ENCODE measurements around the gene CSF1R. TPM values are rescaled to one million over a fixed set of nuclear protein-coding genes. Genes with fewer than 3 reads are reported as not detected.

CSF1R gene
- polyA plus RNA-seq, 1 donor from 2014 or later: not detected

DNA sequence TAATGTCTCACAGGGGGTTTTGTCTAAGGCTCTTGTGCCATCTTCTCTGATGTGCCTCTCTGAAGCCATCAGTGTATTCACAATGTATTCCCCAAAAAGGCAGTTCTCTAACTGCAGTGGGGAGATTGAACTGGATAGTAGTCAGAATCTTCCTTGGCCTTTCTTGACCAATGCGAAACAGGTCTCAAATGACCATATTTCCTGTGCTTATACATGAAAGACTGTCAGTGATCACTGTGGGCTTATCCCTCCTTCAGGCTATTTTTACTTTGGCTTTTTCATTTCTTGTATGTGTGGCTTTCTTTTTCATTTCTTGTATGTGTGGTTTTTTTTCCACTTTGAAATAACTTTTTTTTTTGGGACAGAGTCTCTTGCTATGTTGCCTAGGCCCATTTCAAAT lies 66.1 kb downstream of the CSF1R start:
- no peaks in the 10 kb centered on the region for H3F3A ChIP-seq (ENCODE audit: insufficient read depth, low read length, poor library complexity, severe bottlenecking)
- peaks cover 7% of the 10 kb centered on the region for H3K9me3 ChIP-seq (ENCODE audit: low read length)
- H2AFZ ChIP-seq (ENCODE audit: low read depth, low read length): no peak overlapping the region
- TF ChIP-seq MXI1 (conservative IDR thresholded peaks at IDR 0.05; ENCODE audit: poor library complexity, severe bottlenecking) (no peak), EP300 (conservative IDR thresholded peaks at IDR 0.05; ENCODE audit: poor library complexity, severe bottlenecking) (no peak), SMC3 (conservative IDR thresholded peaks at IDR 0.05; ENCODE audit: poor library complexity) (no peak), EZH2 (IDR thresholded peaks at IDR 0.05; ENCODE audit: borderline replicate concordance, insufficient read depth, low read length, poor library complexity, severe bottlenecking) (no peak)
- TF ChIP-seq, protein P1, sequence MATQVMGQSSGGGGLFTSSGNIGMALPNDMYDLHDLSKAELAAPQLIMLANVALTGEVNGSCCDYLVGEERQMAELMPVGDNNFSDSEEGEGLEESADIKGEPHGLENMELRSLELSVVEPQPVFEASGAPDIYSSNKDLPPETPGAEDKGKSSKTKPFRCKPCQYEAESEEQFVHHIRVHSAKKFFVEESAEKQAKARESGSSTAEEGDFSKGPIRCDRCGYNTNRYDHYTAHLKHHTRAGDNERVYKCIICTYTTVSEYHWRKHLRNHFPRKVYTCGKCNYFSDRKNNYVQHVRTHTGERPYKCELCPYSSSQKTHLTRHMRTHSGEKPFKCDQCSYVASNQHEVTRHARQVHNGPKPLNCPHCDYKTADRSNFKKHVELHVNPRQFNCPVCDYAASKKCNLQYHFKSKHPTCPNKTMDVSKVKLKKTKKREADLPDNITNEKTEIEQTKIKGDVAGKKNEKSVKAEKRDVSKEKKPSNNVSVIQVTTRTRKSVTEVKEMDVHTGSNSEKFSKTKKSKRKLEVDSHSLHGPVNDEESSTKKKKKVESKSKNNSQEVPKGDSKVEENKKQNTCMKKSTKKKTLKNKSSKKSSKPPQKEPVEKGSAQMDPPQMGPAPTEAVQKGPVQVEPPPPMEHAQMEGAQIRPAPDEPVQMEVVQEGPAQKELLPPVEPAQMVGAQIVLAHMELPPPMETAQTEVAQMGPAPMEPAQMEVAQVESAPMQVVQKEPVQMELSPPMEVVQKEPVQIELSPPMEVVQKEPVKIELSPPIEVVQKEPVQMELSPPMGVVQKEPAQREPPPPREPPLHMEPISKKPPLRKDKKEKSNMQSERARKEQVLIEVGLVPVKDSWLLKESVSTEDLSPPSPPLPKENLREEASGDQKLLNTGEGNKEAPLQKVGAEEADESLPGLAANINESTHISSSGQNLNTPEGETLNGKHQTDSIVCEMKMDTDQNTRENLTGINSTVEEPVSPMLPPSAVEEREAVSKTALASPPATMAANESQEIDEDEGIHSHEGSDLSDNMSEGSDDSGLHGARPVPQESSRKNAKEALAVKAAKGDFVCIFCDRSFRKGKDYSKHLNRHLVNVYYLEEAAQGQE (IDR thresholded peaks at IDR 0.05; ENCODE audit: borderline replicate concordance): no peak
- TF ChIP-seq, protein P2, sequence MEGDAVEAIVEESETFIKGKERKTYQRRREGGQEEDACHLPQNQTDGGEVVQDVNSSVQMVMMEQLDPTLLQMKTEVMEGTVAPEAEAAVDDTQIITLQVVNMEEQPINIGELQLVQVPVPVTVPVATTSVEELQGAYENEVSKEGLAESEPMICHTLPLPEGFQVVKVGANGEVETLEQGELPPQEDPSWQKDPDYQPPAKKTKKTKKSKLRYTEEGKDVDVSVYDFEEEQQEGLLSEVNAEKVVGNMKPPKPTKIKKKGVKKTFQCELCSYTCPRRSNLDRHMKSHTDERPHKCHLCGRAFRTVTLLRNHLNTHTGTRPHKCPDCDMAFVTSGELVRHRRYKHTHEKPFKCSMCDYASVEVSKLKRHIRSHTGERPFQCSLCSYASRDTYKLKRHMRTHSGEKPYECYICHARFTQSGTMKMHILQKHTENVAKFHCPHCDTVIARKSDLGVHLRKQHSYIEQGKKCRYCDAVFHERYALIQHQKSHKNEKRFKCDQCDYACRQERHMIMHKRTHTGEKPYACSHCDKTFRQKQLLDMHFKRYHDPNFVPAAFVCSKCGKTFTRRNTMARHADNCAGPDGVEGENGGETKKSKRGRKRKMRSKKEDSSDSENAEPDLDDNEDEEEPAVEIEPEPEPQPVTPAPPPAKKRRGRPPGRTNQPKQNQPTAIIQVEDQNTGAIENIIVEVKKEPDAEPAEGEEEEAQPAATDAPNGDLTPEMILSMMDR (IDR thresholded peaks at IDR 0.05; ENCODE audit: poor library complexity, severe bottlenecking): no peak
- no peak overlapping the region for H3K27ac ChIP-seq (ENCODE audit: low read length)
- H3K4me2 ChIP-seq (ENCODE audit: low read length): no peak overlapping the region
- H3K9me2 ChIP-seq (ENCODE audit: insufficient read depth, low read length): no peaks in the 10 kb centered on the region
- H3K79me2 ChIP-seq (replicated peaks; ENCODE audit: insufficient read depth, low read length): peaks cover 4% of the 10 kb centered on the region
- no peak overlapping the region for H3K9ac ChIP-seq (ENCODE audit: low read length)
- no peaks in the 10 kb centered on the region for H3K27me3 ChIP-seq (ENCODE audit: insufficient read depth, low read depth, low read length)
- no peak overlapping the region for H3K4me3 ChIP-seq (ENCODE audit: low read length)
- no peaks in the 10 kb centered on the region for H4K20me1 ChIP-seq (ENCODE audit: insufficient read depth)
- peaks cover 10% of the 10 kb centered on the region for H3K36me3 ChIP-seq (ENCODE audit: insufficient read depth, low read length)

DNA sequence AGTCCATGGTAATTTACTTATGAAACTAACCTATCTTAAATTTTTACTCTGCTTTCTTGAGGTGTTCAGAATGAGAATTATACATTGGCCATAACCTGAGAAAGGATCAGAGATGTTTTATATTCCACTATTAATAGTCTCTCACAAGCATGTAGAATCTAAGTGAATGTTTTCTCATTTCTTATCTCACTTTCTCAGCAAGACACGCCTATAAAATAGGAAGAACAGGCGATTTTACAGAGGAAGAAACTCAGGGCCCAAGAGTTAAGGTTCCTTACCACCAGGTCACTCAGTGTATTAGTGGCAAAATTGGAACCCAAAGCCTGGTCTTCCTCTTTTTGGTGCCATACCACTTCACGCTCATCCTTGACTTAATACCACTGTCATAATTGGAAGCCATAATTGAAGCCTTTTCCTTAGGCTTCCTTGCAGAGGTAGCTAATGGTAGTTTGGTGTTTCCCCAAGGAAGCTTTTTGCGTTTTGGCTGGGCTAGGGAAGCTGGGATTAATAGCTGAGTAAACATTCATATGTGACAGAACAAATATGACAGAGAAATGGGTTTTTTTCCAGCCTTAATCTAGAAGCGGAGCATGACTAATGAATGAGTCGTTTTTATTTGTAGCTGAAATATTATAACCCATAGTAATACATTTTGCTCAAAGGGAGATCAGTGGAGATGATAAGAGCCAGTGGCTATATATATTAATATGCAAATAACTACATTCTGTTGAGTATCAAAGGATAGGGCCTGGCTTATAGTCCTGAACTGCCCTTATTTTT lies 68.9 kb downstream of the CSF1R start:
- H3K36me3 ChIP-seq (ENCODE audit: insufficient read depth, low read length): peaks cover 26% of the 10 kb centered on the region
- no peaks in the 10 kb centered on the region for H3K27me3 ChIP-seq (ENCODE audit: insufficient read depth, low read depth, low read length)
- H3K79me2 ChIP-seq (replicated peaks; ENCODE audit: insufficient read depth, low read length): peaks cover 4% of the 10 kb centered on the region
- no peak overlapping the region for H2AFZ ChIP-seq (ENCODE audit: low read depth, low read length)
- no peak overlapping the region for H3K4me3 ChIP-seq (ENCODE audit: low read length)
- peaks cover 11% of the 10 kb centered on the region for H3K9me3 ChIP-seq (ENCODE audit: low read length)
- H4K20me1 ChIP-seq (ENCODE audit: insufficient read depth): no peaks in the 10 kb centered on the region
- TF ChIP-seq POLR2AphosphoS5 (IDR thresholded peaks at IDR 0.05): no peak
- no peak for TF ChIP-seq MXI1 (conservative IDR thresholded peaks at IDR 0.05; ENCODE audit: poor library complexity, severe bottlenecking)
- no peaks in the 10 kb centered on the region for H3F3A ChIP-seq (ENCODE audit: insufficient read depth, low read length, poor library complexity, severe bottlenecking)
- H3K4me2 ChIP-seq (ENCODE audit: low read length): no peak overlapping the region
- no peak overlapping the region for H3K27ac ChIP-seq (ENCODE audit: low read length)
- no peak overlapping the region for H3K9ac ChIP-seq (ENCODE audit: low read length)
- H3K9me2 ChIP-seq (ENCODE audit: insufficient read depth, low read length): no peaks in the 10 kb centered on the region

DNA sequence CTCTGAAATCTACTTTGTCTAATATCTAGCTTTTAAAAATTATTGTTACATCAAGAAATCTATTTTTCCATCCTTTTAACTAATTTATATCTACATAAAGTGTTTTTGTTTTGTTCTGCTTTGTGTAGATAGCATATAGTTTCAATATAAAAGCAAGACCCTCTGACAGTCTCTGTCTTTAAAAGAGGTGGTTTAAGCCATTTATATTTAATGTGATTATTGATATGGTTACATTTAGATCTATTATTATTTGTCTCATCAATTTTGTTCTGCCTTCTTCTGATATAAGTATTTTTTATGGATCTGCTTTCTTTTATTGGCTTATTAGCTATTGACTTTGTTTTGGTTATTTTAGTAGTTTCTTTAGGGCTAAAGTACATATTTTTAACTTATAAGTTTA lies 69.8 kb downstream of the CSF1R start:
- H3F3A ChIP-seq (ENCODE audit: insufficient read depth, low read length, poor library complexity, severe bottlenecking): no peaks in the 10 kb centered on the region
- H3K79me2 ChIP-seq (replicated peaks; ENCODE audit: insufficient read depth, low read length): peaks cover 4% of the 10 kb centered on the region
- TF ChIP-seq EP300 (conservative IDR thresholded peaks at IDR 0.05; ENCODE audit: poor library complexity, severe bottlenecking) (no peak), TAF1 (IDR thresholded peaks at IDR 0.05; ENCODE audit: low read depth) (no peak), MXI1 (conservative IDR thresholded peaks at IDR 0.05; ENCODE audit: poor library complexity, severe bottlenecking) (no peak), EZH2 (IDR thresholded peaks at IDR 0.05; ENCODE audit: borderline replicate concordance, insufficient read depth, low read length, poor library complexity, severe bottlenecking) (no peak), POLR2AphosphoS5 (IDR thresholded peaks at IDR 0.05) (no peak), RAD21 (conservative IDR thresholded peaks at IDR 0.05) (no peak), SMC3 (conservative IDR thresholded peaks at IDR 0.05; ENCODE audit: poor library complexity) (no peak)
- TF ChIP-seq, protein P2 (IDR thresholded peaks at IDR 0.05; ENCODE audit: poor library complexity, severe bottlenecking): no peak
- TF ChIP-seq, protein P1 (IDR thresholded peaks at IDR 0.05; ENCODE audit: borderline replicate concordance): no peak
- H3K9me3 ChIP-seq (ENCODE audit: low read length): peaks cover 11% of the 10 kb centered on the region
- H3K27me3 ChIP-seq (ENCODE audit: insufficient read depth, low read depth, low read length): no peaks in the 10 kb centered on the region
- H3K4me2 ChIP-seq (ENCODE audit: low read length): no peak overlapping the region
- no peak overlapping the region for H3K4me3 ChIP-seq (ENCODE audit: low read length)
- no peaks in the 10 kb centered on the region for H4K20me1 ChIP-seq (ENCODE audit: insufficient read depth)
- H3K36me3 ChIP-seq (ENCODE audit: insufficient read depth, low read length): peaks cover 31% of the 10 kb centered on the region
- H3K9ac ChIP-seq (ENCODE audit: low read length): no peak overlapping the region
- H2AFZ ChIP-seq (ENCODE audit: low read depth, low read length): no peak overlapping the region
- no peaks in the 10 kb centered on the region for H3K9me2 ChIP-seq (ENCODE audit: insufficient read depth, low read length)
- no peak overlapping the region for H3K27ac ChIP-seq (ENCODE audit: low read length)

Data from neural cell (in vitro differentiated cells).